ENCODE measurements around the gene ENTPD2.
"Not testable (repeated sequence)": the region's sequence is repeated elsewhere in the genome, so short reads cannot be mapped to it uniquely, and the experiment has no call there.

Gene ENTPD2

DNA sequence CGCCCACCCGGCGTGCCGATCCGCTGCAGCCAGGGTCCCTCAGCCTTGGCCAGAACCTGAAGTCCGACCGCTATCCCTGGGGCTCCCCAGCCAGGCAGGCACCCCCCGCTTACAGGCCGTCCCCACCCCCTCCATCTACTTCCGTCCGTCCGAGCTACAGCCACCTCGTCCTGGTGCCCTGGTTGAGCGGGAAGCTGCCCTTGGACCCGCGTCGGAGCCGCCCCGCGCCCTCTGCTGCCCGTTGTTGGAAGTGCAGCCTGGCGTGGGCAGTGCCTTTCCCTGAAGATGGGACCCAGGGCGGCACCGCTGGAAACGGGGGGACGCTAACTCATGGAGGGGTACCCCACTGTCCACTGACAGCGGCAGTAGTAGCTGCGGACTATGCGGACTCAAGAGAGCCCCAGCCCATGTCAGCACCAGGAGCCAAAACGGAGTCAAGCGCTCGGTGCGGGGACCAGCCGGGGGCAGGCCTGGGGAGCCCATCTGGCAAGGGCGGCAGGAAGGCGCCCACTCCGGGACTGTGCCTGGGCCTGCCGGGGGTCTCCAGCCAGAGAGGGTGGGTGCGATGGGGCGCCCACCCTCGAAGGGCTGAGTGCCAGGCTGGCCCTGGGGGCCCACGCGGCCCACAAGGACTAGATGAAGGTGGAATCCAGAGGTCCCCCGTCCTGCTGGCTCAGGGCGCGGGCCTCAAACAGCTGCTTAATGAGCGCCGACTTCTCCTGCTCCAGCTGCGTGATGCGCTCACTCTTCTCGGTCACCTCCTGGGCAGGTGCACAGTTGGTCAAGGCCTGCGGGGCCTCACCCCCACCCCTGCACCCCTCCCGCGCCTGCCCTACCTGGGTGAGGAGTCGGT is 10.4 kb upstream of the ENTPD2 start:
- DNase-seq (ENCODE audit: low spot score): peak; percentile 64

DNA sequence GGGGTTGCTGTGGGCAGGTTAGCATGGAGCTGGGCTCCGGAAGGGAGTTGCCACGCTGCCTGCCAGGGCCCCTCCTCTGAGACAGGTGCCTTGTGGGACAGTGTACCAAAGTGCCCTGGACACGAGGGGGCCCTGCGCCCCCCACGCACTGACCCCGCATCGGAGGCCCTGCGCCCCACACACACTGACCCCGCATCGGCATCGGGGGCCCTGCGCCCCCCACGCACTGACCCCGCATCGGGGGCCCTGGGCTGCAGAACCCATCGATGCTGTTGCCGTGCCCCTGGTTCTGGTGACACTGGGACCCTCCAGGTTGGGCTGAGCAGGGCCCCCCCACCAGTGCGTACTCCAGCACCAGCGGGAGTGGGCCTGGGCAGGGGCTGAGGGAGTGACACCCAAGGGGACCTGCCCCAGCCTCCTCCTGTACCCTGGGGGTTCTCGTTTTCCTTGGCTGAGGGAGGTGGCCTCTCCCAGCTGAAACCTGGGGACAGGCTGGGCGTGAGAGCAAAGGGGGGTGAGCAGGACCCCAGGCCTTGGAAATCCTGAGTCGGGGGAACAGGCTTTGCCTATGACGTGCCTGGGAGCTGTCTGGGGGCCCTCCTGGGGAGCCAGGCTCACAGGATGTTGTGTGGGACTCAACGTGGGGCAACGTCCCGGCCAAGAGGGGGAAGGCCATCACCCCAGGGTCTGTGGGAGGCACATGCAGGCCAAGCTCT is 9.6 kb upstream of the ENTPD2 start:
- DNase-seq (ENCODE audit: low spot score): no peak

DNA sequence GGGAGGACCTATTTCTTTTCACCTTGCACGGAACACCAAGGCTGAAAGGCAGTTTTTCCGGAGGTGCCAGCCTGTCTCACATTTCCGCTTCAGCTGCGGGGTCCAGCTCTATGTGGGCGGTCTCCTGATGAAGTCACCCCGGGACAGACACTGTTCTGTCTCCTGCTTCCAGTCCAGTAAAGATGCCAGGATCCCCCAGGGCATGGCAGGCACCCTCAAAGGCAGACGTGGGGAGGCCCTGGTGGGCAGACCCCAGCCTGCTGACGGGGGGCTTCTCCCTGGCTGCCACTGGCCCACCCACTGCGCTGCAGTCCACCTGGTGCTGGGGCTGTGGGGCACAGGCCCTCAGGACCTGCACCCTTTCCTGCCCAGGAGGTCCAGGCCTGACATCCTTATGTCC is 8.9 kb upstream of the ENTPD2 start:
- DNase-seq (ENCODE audit: low spot score): not testable (repeated sequence)

DNA sequence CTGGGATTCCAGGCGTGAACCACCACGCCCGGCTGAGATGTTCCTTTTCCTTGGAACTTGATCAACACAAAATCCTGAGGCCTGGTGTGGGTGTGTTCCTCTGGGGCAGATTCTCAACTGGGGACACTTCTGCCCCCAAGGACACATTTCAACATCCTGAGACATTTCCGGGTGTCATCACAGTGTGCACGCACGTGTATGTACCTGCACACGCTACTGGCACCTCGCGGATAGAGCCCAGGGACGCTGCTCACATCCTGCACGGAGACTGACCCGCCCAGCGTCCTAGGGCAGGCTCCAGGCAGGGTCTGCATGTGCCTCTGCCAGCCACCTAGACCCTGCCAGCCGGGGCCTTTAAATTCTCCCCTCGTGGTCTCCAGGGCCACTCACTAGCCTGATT is 8.5 kb upstream of the ENTPD2 start:
- DNase-seq (ENCODE audit: low spot score): no peak

DNA sequence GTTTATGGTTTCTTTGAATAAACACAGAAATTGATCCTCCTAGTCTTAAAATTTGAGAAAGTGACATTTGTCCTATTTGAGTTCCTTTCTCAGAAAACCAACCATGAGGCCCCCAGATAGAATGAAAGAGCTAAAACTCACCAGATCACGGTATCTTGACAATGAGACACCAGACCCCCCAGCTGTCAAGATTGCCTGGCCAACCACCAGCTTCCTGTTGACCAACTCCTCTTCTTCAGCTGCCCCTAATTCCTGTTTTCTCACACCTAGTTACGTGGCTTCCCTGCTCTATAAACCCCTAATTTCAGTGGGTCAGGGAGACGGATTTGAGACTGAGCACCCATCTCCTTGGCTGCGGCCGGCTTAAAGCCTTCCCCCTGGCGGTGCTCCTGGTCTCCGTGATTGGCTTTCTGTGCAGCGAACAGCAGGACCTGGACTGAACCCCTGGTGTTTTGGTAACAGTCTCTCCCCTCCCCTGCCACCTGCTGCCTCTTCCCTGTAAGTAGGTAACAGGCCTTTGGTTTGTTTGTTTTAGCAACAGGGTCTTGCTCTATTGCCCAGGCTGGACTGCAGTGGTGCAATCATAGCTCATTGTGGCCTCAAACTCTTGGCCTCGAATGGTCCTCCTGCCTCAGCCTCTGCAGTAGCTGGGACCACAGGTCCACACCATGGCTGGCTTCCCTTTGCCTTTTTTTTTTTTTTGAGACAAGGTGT is 4.8 kb upstream of the ENTPD2 start:
- DNase-seq (ENCODE audit: low spot score): no peak

DNA sequence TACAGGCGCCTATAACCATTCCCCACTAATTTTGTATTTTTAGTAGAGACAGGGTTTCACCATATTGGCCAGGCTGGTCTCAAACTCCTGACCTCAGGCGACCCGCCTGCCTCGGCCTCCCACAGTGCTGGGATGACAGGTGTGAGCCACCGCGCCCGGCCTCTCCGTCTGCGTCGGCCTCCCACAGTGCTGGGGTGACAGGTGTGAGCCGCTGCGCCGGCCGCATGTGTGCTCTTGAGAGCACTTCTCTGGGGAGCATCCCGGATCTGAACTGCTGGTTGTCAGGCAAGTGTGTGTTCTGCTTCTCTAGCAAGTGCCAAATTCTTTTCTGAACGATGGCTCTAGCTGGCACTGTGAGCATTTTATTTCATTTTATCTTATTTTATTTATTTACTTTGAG is 3.7 kb upstream of the ENTPD2 start:
- DNase-seq (ENCODE audit: low spot score): no peak

DNA sequence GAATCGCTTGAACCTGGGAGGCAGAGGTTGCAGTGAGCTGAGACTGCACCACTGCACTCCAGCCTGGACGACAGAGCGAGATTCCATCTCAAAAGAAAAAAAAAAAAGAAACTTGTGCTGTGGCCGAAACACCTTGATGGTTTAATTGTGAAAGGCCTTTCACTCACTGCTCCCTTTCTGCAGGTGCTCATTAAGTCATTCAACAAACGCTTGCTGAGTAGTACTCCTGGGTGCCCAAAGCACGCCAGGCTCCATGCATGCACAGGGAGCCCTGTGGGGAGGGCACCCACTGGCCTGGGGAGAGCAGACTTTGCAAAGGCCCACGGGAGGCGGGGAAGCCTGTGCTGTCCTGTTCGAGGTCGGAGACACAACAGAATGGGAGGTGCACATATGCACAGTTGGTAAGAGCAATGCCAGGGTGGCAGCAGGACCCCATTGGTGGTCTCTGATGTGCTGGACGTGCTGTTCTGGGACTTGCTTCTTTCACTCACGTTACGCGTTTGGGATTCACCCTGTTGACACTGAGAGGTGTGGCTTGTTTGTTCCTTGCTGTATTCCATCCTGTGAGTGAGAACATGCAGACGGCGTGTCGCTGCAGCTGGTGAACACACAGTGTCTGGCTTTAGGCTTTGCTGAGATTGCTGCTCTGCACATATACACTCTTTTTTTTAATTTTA is 3.0 kb upstream of the ENTPD2 start:
- no peak for DNase-seq (ENCODE audit: low spot score)

DNA sequence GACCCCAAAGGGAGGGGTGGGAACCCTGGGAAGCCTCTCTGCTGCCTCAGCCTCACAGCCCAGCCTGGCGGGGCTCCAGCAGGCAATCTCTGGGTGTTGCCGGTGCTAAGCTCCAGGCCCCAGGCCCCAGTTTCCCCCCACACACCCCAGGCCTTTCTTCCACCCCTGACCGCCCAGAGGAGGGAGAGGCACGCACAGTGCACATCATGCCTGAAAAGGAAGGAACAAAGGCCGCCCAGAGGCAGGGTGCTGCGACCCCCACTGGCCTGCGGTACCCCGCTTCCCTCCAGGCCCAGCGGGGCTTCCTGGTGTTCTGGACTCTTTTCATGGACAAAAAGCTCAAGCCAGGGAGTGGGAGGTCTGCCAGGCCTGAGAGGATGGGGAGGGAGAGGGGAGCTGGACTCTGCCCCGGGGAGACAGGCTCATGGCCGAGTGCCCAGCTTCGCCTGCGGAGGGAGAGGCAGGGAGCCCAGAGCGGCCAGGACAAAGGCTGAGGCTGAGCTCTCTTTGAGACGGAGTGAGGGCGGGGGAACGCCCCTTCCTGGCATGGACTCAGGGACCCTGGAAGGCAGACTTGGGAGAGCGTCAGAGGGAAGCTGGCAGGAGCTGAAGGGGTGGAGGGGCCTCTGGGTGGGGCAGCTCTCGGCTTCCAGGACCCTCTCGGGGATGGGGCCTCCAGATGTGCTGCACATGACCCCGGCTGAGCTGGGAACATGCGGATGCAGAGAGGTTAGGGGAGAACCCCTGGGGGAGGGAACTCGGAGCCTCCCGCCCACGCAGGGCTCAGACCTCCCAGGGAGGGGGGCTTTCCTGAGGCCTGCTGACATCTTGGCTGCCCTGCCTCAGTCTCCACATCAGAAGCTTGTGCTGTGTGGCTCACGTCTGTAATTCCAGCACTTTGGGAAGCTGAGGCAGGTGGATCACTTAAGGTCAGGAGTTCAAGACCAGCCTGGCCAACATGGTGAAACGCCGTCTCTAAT is 1.8 kb upstream of the ENTPD2 start:
- DNase-seq (ENCODE audit: low spot score): peak; percentile 76

DNA sequence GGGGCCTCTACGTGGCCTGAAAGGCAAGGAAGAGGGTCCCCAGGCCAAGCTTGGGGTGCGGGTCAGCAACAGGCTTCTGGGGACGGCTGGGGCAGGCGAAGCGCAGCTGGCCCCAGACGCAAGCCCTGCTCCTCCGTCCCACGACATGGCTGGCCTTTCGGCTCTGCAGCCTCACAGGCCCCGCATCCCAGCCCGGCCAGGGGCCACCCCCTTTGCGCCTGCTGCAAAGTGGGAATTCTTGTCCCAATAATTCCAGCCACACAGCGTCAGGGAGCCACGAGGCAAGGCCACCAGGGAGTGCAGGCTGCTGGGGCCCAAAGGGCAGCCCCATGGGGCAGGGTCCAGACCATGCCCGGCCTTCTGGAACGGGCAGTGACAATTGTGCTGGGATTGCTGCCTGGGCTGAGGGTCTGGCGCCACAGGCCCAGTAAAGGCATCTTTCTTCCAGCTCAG is 1.1 kb upstream of the ENTPD2 start:
- DNase-seq (ENCODE audit: low spot score): no peak

DNA sequence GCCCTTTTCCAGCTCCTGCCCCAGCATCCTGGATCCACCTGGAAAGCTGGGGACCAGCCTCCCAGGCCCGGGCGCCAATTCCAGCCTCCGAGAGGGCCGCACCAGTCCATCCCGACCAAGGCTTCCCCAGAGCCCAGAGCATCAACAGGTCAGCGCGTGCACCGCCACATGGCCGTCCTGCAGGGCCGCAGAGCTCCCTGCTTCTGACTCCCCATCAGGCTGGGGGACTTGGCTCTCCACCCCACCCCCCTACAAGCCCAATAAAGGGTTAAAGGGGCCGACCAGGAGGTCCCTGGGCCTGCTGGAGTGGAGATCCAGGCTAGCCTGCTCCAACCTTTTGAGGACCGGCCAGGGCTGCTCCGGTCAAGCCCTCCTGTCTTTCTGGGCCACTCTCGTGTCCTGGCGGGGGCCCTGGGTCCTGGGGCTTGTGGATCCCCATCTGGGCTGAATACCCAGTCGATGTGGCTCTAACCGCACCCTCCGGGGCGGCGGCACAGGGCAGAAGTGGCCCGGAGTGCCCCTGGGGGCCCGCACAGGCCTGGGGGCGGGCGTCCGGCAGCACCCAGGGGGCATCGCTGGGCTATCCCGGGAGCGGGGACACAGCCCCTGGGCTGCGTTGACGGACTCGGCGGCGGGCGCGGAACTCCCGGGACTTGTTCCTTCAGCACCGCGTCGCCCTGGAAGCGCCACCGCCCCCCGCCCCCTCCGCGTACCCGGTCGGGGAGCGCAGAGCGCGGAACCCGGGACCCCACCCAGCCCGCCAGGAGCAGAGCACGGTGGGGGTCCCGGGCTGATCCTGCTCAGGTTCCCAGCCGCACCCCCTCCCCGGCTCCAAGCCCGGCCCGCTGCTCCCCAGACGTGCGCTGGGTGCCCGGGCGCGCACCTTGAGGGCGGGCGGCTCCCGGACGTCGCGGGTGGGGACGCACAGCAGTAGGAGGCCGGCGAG is 590 bp downstream of the ENTPD2 start:
- DNase-seq (ENCODE audit: low spot score): no peak

DNA sequence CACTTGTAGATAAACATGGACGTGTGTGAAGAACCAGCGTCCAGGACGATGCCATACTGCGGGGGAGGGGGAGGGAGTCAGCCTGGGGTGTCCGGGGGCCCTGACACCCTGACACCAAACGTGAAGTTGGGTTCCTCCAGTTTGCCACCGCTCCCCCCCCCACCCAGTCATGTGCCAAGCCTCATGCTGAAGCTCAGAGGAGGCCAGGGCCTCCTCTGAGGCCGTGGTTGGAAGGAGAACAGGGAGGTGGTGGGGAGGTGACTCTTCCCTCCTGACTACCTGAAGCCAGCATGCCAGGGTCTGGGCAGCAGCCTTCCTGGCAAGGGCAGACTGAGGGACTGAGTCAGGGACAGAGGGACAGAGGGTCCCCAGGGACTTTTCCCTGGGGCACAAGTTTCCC is 1.6 kb downstream of the ENTPD2 start:
- no peak for DNase-seq (ENCODE audit: low spot score)

DNA sequence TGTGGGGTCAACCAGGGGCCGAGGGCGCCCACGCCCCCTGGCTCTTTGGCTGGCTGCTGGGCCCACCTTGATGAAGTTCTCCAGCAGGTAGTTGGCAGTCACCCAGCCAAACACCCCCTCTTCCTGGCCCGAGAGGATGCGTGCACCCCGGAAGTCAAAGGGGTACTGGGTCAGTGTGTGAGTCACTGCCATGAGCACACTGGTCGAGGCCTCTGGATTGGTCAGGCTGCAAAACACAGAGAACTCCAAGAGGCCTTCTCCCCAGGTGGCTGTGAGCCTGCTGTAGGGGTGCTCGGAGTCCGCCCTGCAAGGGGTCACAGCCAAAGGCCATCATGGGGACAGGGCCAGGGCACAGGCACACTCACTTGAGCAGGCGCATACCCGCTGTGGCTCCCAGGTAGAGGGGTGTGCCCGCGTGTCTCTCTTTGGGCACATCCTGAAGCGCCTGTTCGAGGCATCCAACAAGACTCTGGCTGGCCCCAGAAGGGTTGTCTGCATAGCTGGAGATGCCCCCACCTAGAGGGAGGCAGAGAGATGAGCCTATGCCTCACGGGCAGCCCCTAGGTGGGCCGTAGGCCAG is 2.6 kb downstream of the ENTPD2 start:
- no peak for DNase-seq (ENCODE audit: low spot score)

DNA sequence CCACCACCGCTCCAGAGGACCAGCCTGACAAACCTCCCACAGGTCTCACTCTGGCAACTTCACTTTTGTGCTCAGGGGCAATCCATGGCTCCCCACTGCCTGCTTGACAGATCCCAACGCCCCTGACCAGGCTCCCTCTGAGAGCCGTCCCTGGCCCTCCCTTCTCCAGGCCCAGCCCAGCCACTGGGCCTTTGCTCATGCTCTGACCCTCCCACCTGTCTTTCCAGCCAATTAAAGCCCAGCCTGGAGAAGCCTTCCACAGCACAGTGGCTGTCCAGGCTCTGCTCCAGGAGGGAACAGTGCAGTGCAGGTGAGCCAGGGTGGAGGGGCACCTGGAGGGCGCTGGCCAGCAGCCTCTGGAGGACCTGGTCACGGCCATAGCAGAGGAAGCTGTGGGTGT is 3.3 kb downstream of the ENTPD2 start:
- no peak for DNase-seq (ENCODE audit: low spot score)

DNA sequence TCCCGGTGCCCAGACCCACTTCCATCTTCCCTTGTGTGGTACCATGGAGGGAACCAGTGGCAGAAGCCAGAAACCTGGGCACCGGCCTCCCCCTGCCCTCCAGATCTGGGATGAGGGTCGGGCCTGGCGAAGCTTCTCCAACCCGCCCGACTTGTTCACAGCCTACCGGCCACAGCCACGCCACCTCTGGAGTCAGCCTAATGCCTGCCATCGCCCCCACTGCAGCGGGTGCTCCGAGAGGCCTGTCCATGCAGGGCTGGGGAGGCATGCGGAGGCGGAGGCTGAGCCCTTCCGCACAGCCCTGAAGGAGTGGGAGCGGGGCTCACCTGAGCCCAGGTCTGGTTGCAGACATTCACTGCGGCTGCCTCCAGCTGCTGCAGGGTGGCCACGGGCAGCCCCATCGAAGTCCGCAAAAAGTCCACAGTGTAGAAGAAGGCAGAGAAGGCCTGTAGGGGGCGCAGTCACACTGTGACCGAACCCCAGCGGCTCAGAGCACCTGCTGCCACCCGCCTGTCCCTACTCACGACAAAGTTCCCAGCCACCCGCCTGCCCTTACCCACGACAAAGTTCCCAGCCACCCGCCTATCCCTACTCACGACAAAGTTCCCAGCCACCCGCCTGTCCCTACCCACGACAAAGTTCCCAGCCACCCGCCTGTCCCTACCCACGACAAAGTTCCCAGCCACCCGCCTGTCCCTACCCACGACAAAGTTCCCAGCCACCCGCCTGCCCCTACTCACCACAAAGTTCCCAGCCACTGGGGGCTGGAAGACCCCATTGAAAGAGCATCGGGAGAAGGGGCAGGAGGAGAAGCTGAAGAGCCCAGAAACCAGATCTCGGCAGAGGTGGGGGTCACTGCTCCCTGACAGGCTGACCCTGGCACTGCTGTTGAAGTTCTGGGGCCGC is 4.1 kb downstream of the ENTPD2 start:
- DNase-seq (ENCODE audit: low spot score): peak; percentile 69

DNA sequence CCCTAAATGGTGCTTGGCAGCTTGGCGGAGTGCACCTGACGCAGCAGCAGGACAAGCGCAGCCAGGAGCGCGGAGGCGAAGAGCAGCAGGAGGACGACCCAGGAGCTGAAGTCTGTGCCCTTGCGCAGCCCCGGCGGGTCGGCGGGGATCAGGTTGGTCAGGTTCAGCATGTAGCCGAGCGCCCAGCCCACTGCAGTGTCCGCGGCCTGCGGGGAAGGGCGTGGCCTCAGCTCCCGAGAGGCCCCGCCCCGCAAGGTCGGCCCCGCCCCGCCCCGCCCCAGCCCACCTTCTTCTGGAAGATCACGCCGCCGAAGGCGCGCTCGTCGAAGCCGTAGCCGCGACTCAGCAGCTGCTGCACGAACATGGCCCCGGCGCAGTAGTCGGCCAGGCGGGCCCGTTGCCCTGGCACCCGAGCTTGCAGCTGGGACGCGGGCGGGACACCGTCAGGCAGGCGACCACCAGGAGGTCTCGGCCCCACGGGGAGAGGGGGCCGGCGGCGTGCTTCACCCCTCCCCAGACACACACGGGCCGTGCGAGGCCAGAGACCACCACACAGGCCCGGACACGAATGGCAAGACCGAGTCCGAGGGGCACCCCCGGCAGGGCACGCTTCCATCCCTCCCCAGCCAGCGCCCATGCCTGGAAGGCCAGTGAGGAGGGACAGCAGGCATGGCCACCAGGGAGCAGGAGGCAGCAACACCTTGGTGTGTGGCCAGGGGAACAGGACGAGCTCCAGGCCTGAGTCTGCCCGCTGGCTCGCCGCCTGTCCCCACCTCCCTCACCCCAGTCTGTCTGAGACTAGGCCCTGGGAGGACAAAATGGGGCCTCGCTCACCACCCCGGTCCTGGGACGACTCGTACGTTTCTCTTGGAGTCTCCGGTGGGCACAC is 5.0 kb downstream of the ENTPD2 start:
- peak; percentile 77 for DNase-seq (ENCODE audit: low spot score)

DNA sequence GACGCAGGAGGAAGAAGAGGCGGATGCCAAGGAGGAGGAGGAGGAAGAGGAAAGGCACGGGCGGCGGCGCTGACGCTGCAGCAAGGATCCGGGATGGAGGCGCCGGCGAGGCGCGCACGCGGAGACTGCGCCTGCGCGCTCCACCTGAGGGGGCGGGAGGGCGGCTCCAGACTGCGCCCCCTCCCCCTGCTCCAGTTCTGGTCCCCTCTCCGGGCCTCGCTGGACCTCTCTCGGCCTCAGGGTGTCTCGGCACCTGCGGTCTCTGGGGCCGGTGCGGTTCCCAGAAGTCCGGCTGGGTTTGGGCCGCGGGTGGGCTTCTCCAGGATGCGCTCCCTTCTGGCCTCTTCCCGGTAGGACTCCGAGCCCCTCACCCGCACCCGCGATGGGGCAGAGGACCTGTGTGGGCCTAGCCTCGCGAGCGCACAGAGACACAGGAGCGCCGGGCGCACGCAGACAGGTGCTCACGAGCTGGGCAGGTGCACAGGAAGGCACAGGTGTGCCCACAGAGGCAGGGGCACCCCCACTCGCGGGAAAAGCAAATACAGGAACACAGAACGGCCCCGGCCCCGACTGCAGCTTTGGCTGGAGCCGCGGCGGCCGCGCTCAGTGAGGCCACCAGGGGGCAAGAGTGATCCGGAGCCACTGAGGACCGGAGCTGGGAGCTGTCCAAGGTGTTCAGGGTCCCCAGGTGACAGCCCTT is 7.6 kb downstream of the ENTPD2 start, which contains the start of gene NPDC1:
TSS of gene NPDC1 (minus strand) at position 90 of the 700 bp plus-strand sequence. CDS start 188 bp downstream, outside the sequence.
- peak; percentile 79 for DNase-seq (ENCODE audit: low spot score)
